HepG2 (cell line): ENCODE measurements around the gene CACNA1F. TPM values are rescaled to one million over a fixed set of nuclear protein-coding genes. Genes with fewer than 3 reads are reported as not detected.

Source experiments
- ATAC-seq: fragments of 200-7000 bp; cut with Tn5 transposase; 3 replicates; pipeline ENCODE4 v1.9.1; 2020; ENCODE audit warnings: mild to moderate bottlenecking, moderate library complexity
- BruUV-seq: library from RNA; stranded (reverse); fragments of 400-500 nt; replicated peaks from 2 replicates; lab custom pipeline; 2021; lab: Mats Ljungman, UMichigan
- CTCF ChIA-PET: fragments of 300-600 bp; formaldehyde crosslinking; extraction: SDS; loops from one replicate; lab custom pipeline; 2021; ENCODE audit warnings: low total read pairs, inconsistent platforms, low intra/inter-chr PET ratio; lab: Yijun Ruan, JAX
- POLR2A ChIA-PET: fragments of 350-600 bp; sonication (Branson Sonifier 250); formaldehyde crosslinking; loops from one replicate; lab custom pipeline; 2020; ENCODE audit warnings: antibody characterized with exemption, inconsistent platforms; lab: Yijun Ruan, JAX
- DNase-seq: peaks from one replicate; pipeline ENCODE4 v3.0.0-alpha.2; 2015; ENCODE audit warnings: low spot score
- FAIRE-seq: peaks from 3 replicates; lab custom pipeline; 2011; peaks lifted over from hg19 to GRCh38; lab: Jason Lieb, UNC
- H2AFZ ChIP-seq: one replicate; pipeline ENCODE4 v1.6.1; 2011; ENCODE audit warnings: low read length, inconsistent platforms
- H3K27ac ChIP-seq: fragments of 300-600 bp; 3 replicates; pipeline ENCODE4 v1.8.0; 2011; ENCODE audit warnings: mixed run types, mild to moderate bottlenecking, mixed read lengths, low read length, inconsistent platforms; ENCODE audit not compliant: insufficient read depth; ENCODE audit errors: extremely low read length
- H3K27me3 ChIP-seq, 2 experiments: fragments of 200-600 bp in 1 of 2; 2 replicates in 1 of 2; 3 replicates in 1 of 2; pipeline versions ENCODE4 v1.6.0 to v1.8.0; 2011; ENCODE audit warnings: low read length in 2 of 2, mild to moderate bottlenecking in 2 of 2, moderate library complexity in 2 of 2, inconsistent platforms in 1 of 2; ENCODE audit not compliant: insufficient read depth in 2 of 2, control insufficient read depth in 1 of 2
- H3K36me3 ChIP-seq, 2 experiments: fragments of 200-600 bp in 1 of 2; replicated peaks in 1 of 2; 2 replicates in 1 of 2; 3 replicates in 1 of 2; pipeline versions ENCODE4 v1.5.1 to v1.8.0; 2011; ENCODE audit warnings: low read length in 2 of 2, inconsistent platforms in 1 of 2; ENCODE audit not compliant: insufficient read depth in 2 of 2, control insufficient read depth in 1 of 2
- H3K4me1 ChIP-seq: 2 replicates; pipeline ENCODE4 v1.5.1; 2012; ENCODE audit warnings: low read length, inconsistent platforms; ENCODE audit not compliant: insufficient read depth
- H3K4me2 ChIP-seq: 2 replicates; pipeline ENCODE4 v1.6.0; 2011; ENCODE audit warnings: low read depth, low read length, inconsistent platforms
- H3K4me3 ChIP-seq, 3 experiments: fragments of 200-600 bp in 1 of 3; sonication (generic), shearing (Covaris generic) in 1 of 3; replicated peaks in 1 of 3; 2 replicates each; pipeline ENCODE4 v1.5.1; 2011 to 2016; ENCODE audit warnings: low read length in 3 of 3, inconsistent platforms in 2 of 3, low read depth in 2 of 3, mild to moderate bottlenecking in 2 of 3, control low read depth in 1 of 3, mixed read lengths in 1 of 3; ENCODE audit not compliant: insufficient read depth in 1 of 3
- H3K79me2 ChIP-seq: one replicate; pipeline ENCODE4 v1.6.1; 2011; ENCODE audit warnings: low read length, inconsistent platforms; ENCODE audit not compliant: insufficient read depth
- H3K9ac ChIP-seq: 2 replicates; pipeline ENCODE4 v1.6.0; 2011; ENCODE audit warnings: mild to moderate bottlenecking, low read depth, low read length, inconsistent platforms; ENCODE audit not compliant: insufficient read depth
- H3K9me3 ChIP-seq: 2 replicates; pipeline ENCODE4 v1.5.1; 2012; ENCODE audit warnings: mild to moderate bottlenecking, low read length
- H4K20me1 ChIP-seq: 2 replicates; pipeline ENCODE4 v1.6.0; 2011; ENCODE audit warnings: inconsistent platforms, mild to moderate bottlenecking, low read length, moderate library complexity; ENCODE audit not compliant: insufficient read depth
- AGO2 ChIP-seq: fragments of 200-400 bp; formaldehyde crosslinking; optimal IDR thresholded peaks from 2 replicates; pipeline ENCODE3; 2017; ENCODE audit warnings: mild to moderate bottlenecking, low read depth, low read length, moderate library complexity
- MED13 ChIP-seq: sonication (generic); formaldehyde crosslinking; IDR thresholded peaks from 2 replicates; pipeline ENCODE4 v1.5.0; 2020; ENCODE audit warnings: missing genetic modification reagents
- THAP9 ChIP-seq: sonication (generic); formaldehyde crosslinking; IDR thresholded peaks from 2 replicates; pipeline ENCODE4; 2020; ENCODE audit warnings: missing genetic modification reagents, mild to moderate bottlenecking, borderline replicate concordance
- ZNF768 ChIP-seq: sonication (generic); formaldehyde crosslinking; IDR thresholded peaks from 2 replicates; pipeline ENCODE4 v1.4.0; 2020; ENCODE audit warnings: missing genetic modification reagents
- WGBS: methylation state at CpG from one replicate; pipeline ENCODE4 v1.1.6; 2017; ENCODE audit warnings: low lambda C conversion rate; 5-methylcytosine and 5-hydroxymethylcytosine counted together
- in situ Hi-C: cut with HindIII; loops from 2 replicates; pipeline ENCODE4 v1.10.0; 2017; ENCODE audit warnings: low pct_unique_long_range_greater_than_20kb; ENCODE audit not compliant: extremely low pct_ligation_motif_present
- intact Hi-C: fragments of 100-400 bp; cut with micrococcal nuclease; formaldehyde crosslinking; loops from one replicate; pipeline ENCODE4 v1.10.0; 2022; ENCODE audit not compliant: unreplicated experiment
- polyA plus RNA-seq, 8 experiments: library from polyadenylated mRNA; depleted of rRNA in 3 of 8; stranded (reverse) in 7 of 8; unstranded in 1 of 8; fragments of >200 nt; fragmentation: Illumina TruSeq in 4 of 8; extraction: Trizol in 4 of 8; gene quantifications; 2 replicates each; pipeline versions ENCODE4 v1.2.1 to v1.2.3, GENCODE V29; 2011 to 2016; ENCODE audit warnings: low read depth in 4 of 8, missing spikeins in 1 of 8, mixed read lengths in 1 of 8; ENCODE audit not compliant: insufficient read depth in 1 of 8
- total RNA-seq, 5 experiments: library from RNA; depleted of rRNA; stranded (reverse); fragments of >200 nt; fragmentation: Illumina TruSeq; extraction: Trizol; gene quantifications; 2 replicates each; pipeline ENCODE4 v1.2.3, GENCODE V29; 2016; ENCODE audit warnings: low read depth in 1 of 5

CACNA1F gene
- total and polyA plus RNA-seq, 2 of the 13 experiments (the other 11 are each of a cell fraction or from before 2014, with no cell fraction given): 0.03 TPM; not detected in 1

DNA sequence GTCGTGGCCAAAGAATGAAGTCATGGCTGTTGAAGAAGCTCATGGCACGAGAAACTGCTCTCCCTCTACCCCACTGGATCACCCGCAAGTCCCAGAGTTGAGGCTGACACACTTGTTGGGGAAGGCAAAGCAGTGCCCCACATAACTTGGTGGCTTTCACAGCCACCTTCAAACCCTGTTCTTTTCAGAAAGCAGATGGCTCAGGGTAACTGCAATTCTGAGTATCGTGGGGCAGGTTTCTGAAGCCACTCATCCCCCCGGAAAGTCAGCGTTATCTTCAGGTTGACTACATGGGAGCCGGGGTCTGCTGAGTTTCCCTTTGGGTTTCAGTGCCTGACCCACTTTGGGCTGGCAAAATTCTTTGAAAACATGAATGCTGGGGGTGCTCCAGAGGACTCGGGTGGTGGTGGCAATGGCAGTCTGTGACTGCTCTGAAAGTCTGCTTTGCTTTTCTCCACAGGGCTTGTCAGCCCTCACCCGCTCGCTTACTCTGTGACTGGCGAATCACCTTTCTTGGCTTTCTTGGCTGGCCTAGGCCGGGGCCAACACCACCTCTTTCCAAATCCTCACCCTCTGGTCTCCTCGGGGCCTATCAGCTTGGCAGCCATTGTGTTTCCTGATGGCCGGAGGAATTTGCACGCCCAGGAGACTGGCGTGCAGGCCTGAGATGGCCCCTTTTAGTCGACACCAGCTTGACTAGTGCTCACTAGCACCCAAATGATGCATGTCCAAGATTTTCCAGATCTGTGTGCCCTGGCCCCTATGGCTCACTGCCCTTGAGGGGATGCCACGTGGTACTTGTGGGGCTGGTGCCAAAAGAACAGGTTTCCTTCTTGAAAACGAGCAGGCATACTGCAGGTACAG, 43.8 kb upstream of the CACNA1F start:
- ATAC-seq (peak; percentile 34; the same call in 1 of the 3 replicates), DNase-seq (no peak), FAIRE-seq (no peak)
- POLR2A ChIA-PET: no interaction called here
- no peaks in the 10 kb centered on the region for H3K27me3 ChIP-seq
- no peaks in the 10 kb centered on the region for H3K36me3 ChIP-seq
- H3K4me2 ChIP-seq: no peak overlapping the region
- CTCF ChIA-PET: no interaction called here
- H3K9ac ChIP-seq: no peak overlapping the region
- intact Hi-C loops: no loop called here
- H2AFZ ChIP-seq: no peak overlapping the region
- no peak overlapping the region for H3K4me3 ChIP-seq
- peaks cover 17% of the 10 kb centered on the region for H3K4me1 ChIP-seq
- in situ Hi-C loops: no loop called here
- 74% methylated on average over 4 of the region's 19 CpGs for WGBS
- H4K20me1 ChIP-seq: no peaks in the 10 kb centered on the region
- no peak overlapping the region for H3K27ac ChIP-seq
- H3K9me3 ChIP-seq: no peaks in the 10 kb centered on the region
- H3K79me2 ChIP-seq: peaks cover 3% of the 10 kb centered on the region
- BruUV-seq: no TSS peak
- TF ChIP-seq AGO2: peak; percentile 9
- TF ChIP-seq MED13 (CRISPR knock-in tag): no peak

GRCh38 chrX:49276207-49276606, 43.1 kb upstream of the CACNA1F start:
- TF ChIP-seq ZNF768: peak; percentile 25; the same call in 1 of the 2 replicates
- TF ChIP-seq THAP9 (CRISPR knock-in tag): no peak

More at GRCh38 chrX:49276207-49276606, 43.1 kb upstream of the CACNA1F start:
- Histone ChIP-seq H3K4me2 (no peak overlapping the region), H2AFZ (no peak overlapping the region), H3K79me2 (peaks cover 5% of the 10 kb centered on the region), H3K9me3 (no peaks in the 10 kb centered on the region), H3K4me3 (no peak overlapping the region), H3K9ac (no peak overlapping the region), H3K4me1 (peaks cover 24% of the 10 kb centered on the region), H3K27me3 (no peaks in the 10 kb centered on the region), H3K27ac (no peak overlapping the region), H3K36me3 (no peaks in the 10 kb centered on the region), H4K20me1 (no peaks in the 10 kb centered on the region)
- in situ Hi-C loops: no loop called here
- no peak for ATAC-seq
- CTCF ChIA-PET: no interaction called here
- DNase-seq: no peak
- FAIRE-seq: no peak
- no TSS peak for BruUV-seq
- POLR2A ChIA-PET: no interaction called here
- 89% methylated on average over 1 of the region's 1 CpG for WGBS
- intact Hi-C loops: no loop called here
